Measurements from ENCODE around the gene SUPT3H. TPM values are rescaled to one million over a fixed set of nuclear protein-coding genes. Genes with fewer than 3 reads are reported as not detected.
"Not testable (repeated sequence)": the region's sequence is repeated elsewhere in the genome, so short reads cannot be mapped to it uniquely, and the experiment has no call there.

Gene SUPT3H
- total RNA-seq, 3 donors from 2014 or later: 3.0 to 8.1 (median 3.5) TPM

- Histone ChIP-seq H3K36me3 (ENCODE audit: low read depth) (no peaks in the 10 kb centered on the region), H3K4me1 (ENCODE audit: low read depth) (no peaks in the 10 kb centered on the region), H3K4me3 (no peak overlapping the region), H3K9me3 (peaks cover 8% of the 10 kb centered on the region)
- intact Hi-C loops (cut with DNase I, micrococcal nuclease): no loop called here
- ATAC-seq (no peak), DNase-seq (no peak)
- no peak for TF ChIP-seq CTCF (IDR thresholded peaks at IDR 0.05)
These were observed 508.3 kb downstream of the SUPT3H start for GRCh38 chr6:44869321-44869897.

GRCh38 chr6:44868910-44869309 is 508.8 kb downstream of the SUPT3H start:
- ATAC-seq (no peak), DNase-seq (no peak)
- peaks cover 8% of the 10 kb centered on the region for H3K9me3 ChIP-seq
- TF ChIP-seq CTCF (IDR thresholded peaks at IDR 0.05): no peak
- H3K4me1 ChIP-seq (ENCODE audit: low read depth): no peaks in the 10 kb centered on the region
- intact Hi-C loops (cut with DNase I, micrococcal nuclease): no loop called here
- no peak overlapping the region for H3K4me3 ChIP-seq
- no peaks in the 10 kb centered on the region for H3K36me3 ChIP-seq (ENCODE audit: low read depth)

DNA sequence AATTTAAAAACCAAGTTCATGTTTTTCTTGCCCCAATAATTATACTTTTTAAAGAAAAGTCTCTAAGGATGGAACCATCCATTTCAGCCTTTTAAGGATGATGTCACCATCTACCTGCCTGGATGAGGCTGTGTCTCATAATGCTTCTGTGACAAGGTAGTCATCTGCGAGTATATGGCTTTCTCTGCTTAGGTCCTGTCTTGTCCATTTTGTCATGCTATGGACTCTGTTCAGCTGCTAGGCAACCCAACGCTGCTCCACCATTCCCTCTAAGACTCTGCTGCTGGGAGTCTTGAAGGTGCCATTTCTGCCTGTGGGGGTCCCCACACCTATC is 509.4 kb downstream of the SUPT3H start:
- Histone ChIP-seq H3K36me3 (ENCODE audit: low read depth) (no peaks in the 10 kb centered on the region), H3K4me3 (no peak overlapping the region), H3K4me1 (ENCODE audit: low read depth) (no peaks in the 10 kb centered on the region), H3K9me3 (peaks cover 8% of the 10 kb centered on the region)
- ATAC-seq (no peak), DNase-seq (no peak)
- TF ChIP-seq CTCF (IDR thresholded peaks at IDR 0.05): no peak
- intact Hi-C loops (cut with DNase I, micrococcal nuclease): no loop called here

DNA sequence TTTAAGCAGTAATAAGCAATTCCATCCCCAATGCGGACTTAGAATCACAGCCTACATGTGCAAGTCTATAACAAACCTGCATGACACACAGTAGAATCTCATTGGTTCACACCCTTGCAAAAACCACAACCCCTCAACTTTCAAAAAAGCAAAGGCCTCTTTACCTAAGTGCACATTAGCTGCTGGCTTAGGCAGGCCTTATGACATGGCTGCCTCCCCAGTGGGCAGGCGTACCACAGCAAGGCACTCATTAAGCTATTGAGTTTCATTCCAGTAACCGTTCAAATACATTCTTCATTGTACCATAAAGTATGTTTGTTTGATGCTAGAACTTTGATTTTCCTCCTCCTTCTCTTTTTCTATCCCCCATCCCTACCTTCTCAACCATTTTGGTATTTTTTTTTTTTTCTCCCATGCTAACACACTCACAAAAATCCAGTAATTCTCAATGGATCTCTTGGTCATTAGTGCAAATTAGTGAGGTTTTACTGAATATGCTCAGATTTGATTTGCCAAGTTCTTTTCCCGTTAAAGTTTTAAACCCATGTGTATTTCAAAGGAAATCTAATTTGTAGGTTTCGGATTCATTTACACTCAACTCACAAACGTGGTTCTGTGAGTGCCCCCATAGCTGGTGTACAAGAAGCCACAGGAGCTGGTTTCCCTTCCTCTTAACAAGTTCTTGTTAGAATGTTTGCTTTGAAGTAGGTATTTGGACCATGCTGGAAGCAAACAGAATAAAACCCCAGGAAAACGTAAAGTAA is 510.0 kb downstream of the SUPT3H start:
- Histone ChIP-seq H3K9me3 (peaks cover 8% of the 10 kb centered on the region), H3K4me1 (ENCODE audit: low read depth) (no peaks in the 10 kb centered on the region), H3K36me3 (ENCODE audit: low read depth) (no peaks in the 10 kb centered on the region), H3K4me3 (no peak overlapping the region)
- no peak for TF ChIP-seq CTCF (IDR thresholded peaks at IDR 0.05)
- peak in 1 of 3 donors; percentile 4 for DNase-seq
- intact Hi-C loops (cut with DNase I, micrococcal nuclease): no loop called here
- ATAC-seq: no peak

- intact Hi-C loops (cut with DNase I, micrococcal nuclease); H3K9me3 ChIP-seq; H3K36me3 ChIP-seq (ENCODE audit: low read depth); H3K4me1 ChIP-seq (ENCODE audit: low read depth); H3K4me3 ChIP-seq; ATAC-seq; DNase-seq: not testable (repeated sequence)
These were observed 512.5 kb downstream of the SUPT3H start for GRCh38 chr6:44865184-44865583.

DNA sequence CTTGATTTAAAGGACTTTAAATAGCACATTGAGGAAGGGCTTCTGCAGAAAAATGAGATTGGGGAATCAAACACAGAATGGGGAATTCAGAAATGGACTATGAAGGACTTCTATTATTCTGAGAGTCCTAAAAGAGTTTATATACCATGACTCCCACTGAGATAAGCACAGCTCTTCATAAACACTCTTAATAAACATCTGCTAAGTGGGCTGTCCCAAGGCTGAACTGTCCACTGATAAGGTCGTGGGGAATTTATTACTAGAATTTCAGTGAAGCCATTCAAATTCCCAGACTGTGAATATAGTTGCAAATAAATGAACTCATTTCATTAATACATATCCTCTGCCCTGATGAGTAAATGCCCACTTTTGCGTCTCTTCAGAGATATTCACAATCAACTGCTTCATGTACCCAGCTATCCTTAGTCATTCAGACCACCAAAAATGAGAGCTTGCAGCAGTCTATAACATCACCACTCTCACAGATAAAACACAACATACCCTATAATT is 517.8 kb downstream of the SUPT3H start:
- DNase-seq (no peak), ATAC-seq (no peak)
- Histone ChIP-seq H3K4me3 (no peak overlapping the region), H3K36me3 (ENCODE audit: low read depth) (no peaks in the 10 kb centered on the region), H3K4me1 (ENCODE audit: low read depth) (no peaks in the 10 kb centered on the region), H3K9me3 (peaks cover 3% of the 10 kb centered on the region)
- intact Hi-C loops (cut with DNase I, micrococcal nuclease): no loop called here
- no peak for TF ChIP-seq CTCF (IDR thresholded peaks at IDR 0.05)

Data from mucosa of descending colon (tissue), 3 donors.